Hepatocyte (in vitro differentiated cells): ENCODE results near the gene COMMD6.

ENCODE experiments used
- CTCF ChIP-seq: fragments of 200-600 bp; sonication (generic); IDR thresholded peaks from 2 replicates; pipeline ENCODE4 v1.5.1; 2016; ENCODE audit warnings: antibody characterized with exemption, mild to moderate bottlenecking; ENCODE audit not compliant: poor library complexity
- EZH2 ChIP-seq: fragments of 200-600 bp; sonication (generic); IDR thresholded peaks from 2 replicates; pipeline ENCODE4 v1.6.1; 2016; ENCODE audit warnings: antibody characterized with exemption, mild to moderate bottlenecking, borderline replicate concordance

- TF ChIP-seq CTCF, result no peak
- TF ChIP-seq EZH2, result no peak
Measured at GRCh38 chr13:75556961-75557360, 19.3 kb upstream of the COMMD6 start.
